ENCODE measurements around the gene MYCBP2. TPM values are rescaled to one million over a fixed set of nuclear protein-coding genes. Genes with fewer than 3 reads are reported as not detected.

The MYCBP2 gene
- total RNA-seq, 1 donor from 2014 or later = 58.4 TPM

- peaks cover 10% of the 10 kb centered on the region for H3K36me3 Mint-ChIP-seq (ENCODE audit: insufficient read depth)
- no peaks in the 10 kb centered on the region for H3K27me3 Mint-ChIP-seq
- no peak overlapping the region for H3K4me3 Mint-ChIP-seq (ENCODE audit: low read depth)
- no peak for TF ChIP-seq CTCF (IDR thresholded peaks at IDR 0.05; ENCODE audit: unreplicated experiment)
- peak overlapping the region; percentile 54 for H3K27ac Mint-ChIP-seq
- peaks cover 12% of the 10 kb centered on the region for H3K4me1 Mint-ChIP-seq (ENCODE audit: low read depth)
- H3K9me3 Mint-ChIP-seq (ENCODE audit: low read depth) = peaks cover 11% of the 10 kb centered on the region
- DNase-seq (ENCODE audit: low spot score, unreplicated experiment) = no peak
Measured at GRCh38 chr13:77300176-77301037, 26.5 kb downstream of the MYCBP2 start.

DNA sequence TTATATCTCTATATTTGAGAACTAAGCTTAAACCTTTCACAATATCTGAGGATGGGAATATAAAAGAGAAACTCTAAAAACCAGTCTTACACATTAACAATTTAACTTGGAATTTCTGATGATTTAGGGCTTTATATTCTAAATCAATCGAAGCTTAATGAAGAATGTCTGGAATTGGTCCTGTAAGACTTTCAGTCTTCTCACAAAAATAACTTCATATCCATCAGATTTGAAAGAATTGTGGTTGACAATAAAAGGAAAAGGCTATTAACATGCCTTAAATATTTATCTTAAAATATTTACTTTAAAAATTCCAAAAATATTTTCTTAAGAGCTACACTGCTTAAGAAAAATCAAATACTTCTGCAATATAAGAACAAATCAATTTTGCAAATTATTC lies 27.3 kb downstream of the MYCBP2 start:
- DNase-seq (ENCODE audit: low spot score, unreplicated experiment) = no peak
- peaks cover 12% of the 10 kb centered on the region for H3K4me1 Mint-ChIP-seq (ENCODE audit: low read depth)
- H3K27ac Mint-ChIP-seq = no peak overlapping the region
- TF ChIP-seq CTCF (IDR thresholded peaks at IDR 0.05; ENCODE audit: unreplicated experiment) = no peak
- peaks cover 7% of the 10 kb centered on the region for H3K9me3 Mint-ChIP-seq (ENCODE audit: low read depth)
- peaks cover 12% of the 10 kb centered on the region for H3K36me3 Mint-ChIP-seq (ENCODE audit: insufficient read depth)
- H3K4me3 Mint-ChIP-seq (ENCODE audit: low read depth) = no peak overlapping the region
- no peaks in the 10 kb centered on the region for H3K27me3 Mint-ChIP-seq

DNA sequence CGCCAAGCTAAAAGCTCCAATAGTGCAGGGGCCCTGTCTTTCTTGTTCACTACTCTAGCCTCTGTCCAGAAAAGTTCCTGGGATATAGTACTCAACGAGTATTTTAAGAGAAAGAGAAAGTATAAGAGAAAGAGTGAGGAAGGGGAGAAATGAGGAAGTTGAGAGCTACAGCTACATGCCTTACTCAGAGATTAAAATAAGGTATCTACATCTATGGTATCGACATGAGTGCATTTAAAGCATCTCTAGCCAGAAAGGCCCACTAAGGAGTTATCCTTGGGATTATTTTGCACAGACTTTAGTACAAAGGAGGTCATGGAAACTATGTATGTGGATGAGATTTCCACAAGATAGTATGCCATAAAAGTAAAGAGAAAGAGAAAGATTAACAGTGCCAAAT lies 28.5 kb downstream of the MYCBP2 start:
- TF ChIP-seq CTCF (IDR thresholded peaks at IDR 0.05; ENCODE audit: unreplicated experiment) = no peak
- H3K27ac Mint-ChIP-seq = no peak overlapping the region
- peaks cover 12% of the 10 kb centered on the region for H3K4me1 Mint-ChIP-seq (ENCODE audit: low read depth)
- no peaks in the 10 kb centered on the region for H3K27me3 Mint-ChIP-seq
- H3K36me3 Mint-ChIP-seq (ENCODE audit: insufficient read depth) = peaks cover 8% of the 10 kb centered on the region
- H3K4me3 Mint-ChIP-seq (ENCODE audit: low read depth) = no peak overlapping the region
- H3K9me3 Mint-ChIP-seq (ENCODE audit: low read depth) = no peaks in the 10 kb centered on the region
- no peak for DNase-seq (ENCODE audit: low spot score, unreplicated experiment)

DNA sequence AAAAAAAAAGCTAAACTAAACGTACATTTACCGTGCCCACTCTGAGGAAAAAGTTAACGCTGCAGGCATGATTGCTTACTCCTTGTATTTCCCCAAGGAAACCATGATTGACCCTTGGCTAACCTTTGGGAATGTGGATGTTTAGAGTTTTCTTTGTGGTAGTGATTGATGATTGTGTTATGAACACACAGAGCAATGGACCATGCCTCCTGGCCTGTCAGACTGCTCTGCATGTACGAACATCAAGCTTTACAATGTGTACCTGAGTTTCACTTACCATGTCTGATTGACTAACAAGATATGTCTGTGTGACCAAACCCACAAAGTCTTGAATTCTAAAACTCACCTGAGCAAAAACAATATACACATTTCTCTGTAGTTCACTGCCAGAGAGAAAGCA lies 35.1 kb downstream of the MYCBP2 start:
- Mint-ChIP-seq H3K4me1 (ENCODE audit: low read depth) (peaks cover 13% of the 10 kb centered on the region), H3K4me3 (ENCODE audit: low read depth) (no peak overlapping the region), H3K36me3 (ENCODE audit: insufficient read depth) (peaks cover 39% of the 10 kb centered on the region), H3K27ac (peak overlapping the region; percentile 66), H3K27me3 (no peaks in the 10 kb centered on the region), H3K9me3 (ENCODE audit: low read depth) (peaks cover 12% of the 10 kb centered on the region)
- DNase-seq (ENCODE audit: low spot score, unreplicated experiment) = no peak
- TF ChIP-seq CTCF (IDR thresholded peaks at IDR 0.05; ENCODE audit: unreplicated experiment) = no peak

DNA sequence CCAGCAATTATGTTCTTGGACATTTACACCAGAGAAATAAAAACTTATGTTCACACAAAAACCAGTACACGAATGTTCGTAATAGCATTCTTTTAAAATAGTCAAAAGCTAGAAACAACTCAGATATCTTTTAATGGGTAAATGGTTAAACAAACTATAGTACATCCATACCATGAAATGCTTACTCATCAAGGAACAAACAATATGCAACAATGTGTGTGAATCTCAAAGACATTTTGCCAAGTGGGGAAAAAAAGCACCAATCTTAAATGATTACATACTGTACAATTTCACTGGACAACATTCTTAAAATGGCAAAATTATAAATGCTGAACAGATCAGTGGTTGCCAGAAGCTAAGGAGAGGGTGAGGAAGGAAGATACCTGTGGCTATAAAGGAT lies 36.6 kb downstream of the MYCBP2 start:
- no peak overlapping the region for H3K4me3 Mint-ChIP-seq (ENCODE audit: low read depth)
- peaks cover 12% of the 10 kb centered on the region for H3K9me3 Mint-ChIP-seq (ENCODE audit: low read depth)
- no peak for TF ChIP-seq CTCF (IDR thresholded peaks at IDR 0.05; ENCODE audit: unreplicated experiment)
- H3K27ac Mint-ChIP-seq = no peak overlapping the region
- no peaks in the 10 kb centered on the region for H3K27me3 Mint-ChIP-seq
- peaks cover 35% of the 10 kb centered on the region for H3K36me3 Mint-ChIP-seq (ENCODE audit: insufficient read depth)
- peaks cover 13% of the 10 kb centered on the region for H3K4me1 Mint-ChIP-seq (ENCODE audit: low read depth)
- DNase-seq (ENCODE audit: low spot score, unreplicated experiment) = no peak

Measured in progenitor cell of endocrine pancreas (in vitro differentiated cells).